ENCODE data around the gene POLK.
"Not testable (repeated sequence)": the region's sequence is repeated elsewhere in the genome, so short reads cannot be mapped to it uniquely, and the experiment has no call there.

Gene POLK

GRCh38 chr5:75601996-75602395 is 90.3 kb downstream of the POLK start:
- H3K18ac ChIP-seq (ENCODE audit: low read length) = no peak overlapping the region
- H4K12ac ChIP-seq (ENCODE audit: low read depth, low read length) = no peak overlapping the region
- no peak overlapping the region for H2BK12ac ChIP-seq (ENCODE audit: low read length)
- WGBS (ENCODE audit: extremely low coverage, insufficient coverage, insufficient read length) = no CpG with 5 or more reads among the region's 3 CpGs
- H2AK5ac ChIP-seq (ENCODE audit: low read length) = no peak overlapping the region
- no peaks in the 10 kb centered on the region for H3K27me3 ChIP-seq (ENCODE audit: insufficient read depth, low read length)
- peak; percentile 97 to 98 for DNase-seq
- H3K23ac ChIP-seq (ENCODE audit: low read length) = no peak overlapping the region
- H2AFZ ChIP-seq (ENCODE audit: insufficient read depth, low read length, poor library complexity) = no peak overlapping the region
- peaks cover 3 to 11% of the 10 kb centered on the region in 2 experiments for H3K4me1 ChIP-seq (ENCODE audit: control insufficient read depth in 1 of 2, insufficient read depth in 2 of 2, low read length in 2 of 2)
- H4K91ac ChIP-seq (ENCODE audit: low read depth, low read length) = no peak overlapping the region
- no peaks in the 10 kb centered on the region for H3K9me3 ChIP-seq (ENCODE audit: insufficient read depth, low read depth, low read length)
- H3K4ac ChIP-seq (ENCODE audit: low read depth, low read length) = no peak overlapping the region
- H3K36me3 ChIP-seq (ENCODE audit: control insufficient read depth in 1 of 2, insufficient read depth in 2 of 2, low read length in 2 of 2) = no peaks in the 10 kb centered on the region
- no peak overlapping the region for H3K4me2 ChIP-seq (ENCODE audit: low read length)
- H3K9ac ChIP-seq (ENCODE audit: low read length) = no peak overlapping the region
- H4K8ac ChIP-seq (ENCODE audit: low read depth, low read length) = no peak overlapping the region
- H3K79me1 ChIP-seq (ENCODE audit: low read length) = peaks cover 4% of the 10 kb centered on the region
- no peak overlapping the region for H2BK5ac ChIP-seq (ENCODE audit: low read depth, low read length, poor library complexity)
- no peak overlapping the region for H3K14ac ChIP-seq (ENCODE audit: low read length)
- H3K4me3 ChIP-seq (ENCODE audit: low read depth, low read length) = no peak overlapping the region
- H2BK120ac ChIP-seq (ENCODE audit: insufficient read depth, low read length, poor library complexity) = no peak overlapping the region
- no peaks in the 10 kb centered on the region for H3K79me2 ChIP-seq (ENCODE audit: control insufficient read depth, insufficient read depth, low read length, poor library complexity)
- peak overlapping the region; percentile 52 for H3K27ac ChIP-seq (ENCODE audit: low read depth, low read length)

GRCh38 chr5:75603371-75603770 is 91.7 kb downstream of the POLK start:
- Histone ChIP-seq H3K18ac (ENCODE audit: low read length) (no peak overlapping the region), H3K9me3 (ENCODE audit: insufficient read depth, low read depth, low read length) (no peaks in the 10 kb centered on the region), H4K8ac (ENCODE audit: low read depth, low read length) (no peak overlapping the region)

GRCh38 chr5:75603821-75604220 is 92.1 kb downstream of the POLK start:
- no CpG with 5 or more reads among the region's 2 CpGs for WGBS (ENCODE audit: extremely low coverage, insufficient coverage, insufficient read length)
- no peak overlapping the region for H4K12ac ChIP-seq (ENCODE audit: low read depth, low read length)
- H3K14ac ChIP-seq (ENCODE audit: low read length) = no peak overlapping the region
- H2BK120ac ChIP-seq (ENCODE audit: insufficient read depth, low read length, poor library complexity) = no peak overlapping the region
- H3K18ac ChIP-seq (ENCODE audit: low read length) = no peak overlapping the region
- no peak overlapping the region for H3K4me3 ChIP-seq (ENCODE audit: low read depth, low read length)
- H2BK12ac ChIP-seq (ENCODE audit: low read length) = no peak overlapping the region
- no peak overlapping the region for H2AK5ac ChIP-seq (ENCODE audit: low read length)
- no peaks in the 10 kb centered on the region for H3K36me3 ChIP-seq (ENCODE audit: control insufficient read depth in 1 of 2, insufficient read depth in 2 of 2, low read length in 2 of 2)
- peak overlapping the region; percentile 3 for H3K27ac ChIP-seq (ENCODE audit: low read depth, low read length)
- no peak overlapping the region for H4K8ac ChIP-seq (ENCODE audit: low read depth, low read length)
- H2BK5ac ChIP-seq (ENCODE audit: low read depth, low read length, poor library complexity) = no peak overlapping the region
- no peak overlapping the region for H3K4ac ChIP-seq (ENCODE audit: low read depth, low read length)
- H3K9ac ChIP-seq (ENCODE audit: low read length) = no peak overlapping the region
- no peak overlapping the region for H4K91ac ChIP-seq (ENCODE audit: low read depth, low read length)
- DNase-seq = peak in 1 of 2 donors; percentile 51
- H3K27me3 ChIP-seq (ENCODE audit: insufficient read depth, low read length) = no peaks in the 10 kb centered on the region
- H3K79me2 ChIP-seq (ENCODE audit: control insufficient read depth, insufficient read depth, low read length, poor library complexity) = no peaks in the 10 kb centered on the region
- no peak overlapping the region for H2AFZ ChIP-seq (ENCODE audit: insufficient read depth, low read length, poor library complexity)
- peaks cover 3 to 11% of the 10 kb centered on the region in 2 experiments for H3K4me1 ChIP-seq (ENCODE audit: control insufficient read depth in 1 of 2, insufficient read depth in 2 of 2, low read length in 2 of 2)
- H3K4me2 ChIP-seq (ENCODE audit: low read length) = no peak overlapping the region
- H3K79me1 ChIP-seq (ENCODE audit: low read length) = peaks cover 4% of the 10 kb centered on the region
- H3K23ac ChIP-seq (ENCODE audit: low read length) = no peak overlapping the region
- H3K9me3 ChIP-seq (ENCODE audit: insufficient read depth, low read depth, low read length) = no peaks in the 10 kb centered on the region

More at GRCh38 chr5:75603371-75603770, 91.7 kb downstream of the POLK start:
- Histone ChIP-seq H3K79me1 (ENCODE audit: low read length) (peaks cover 4% of the 10 kb centered on the region), H3K4ac (ENCODE audit: low read depth, low read length) (no peak overlapping the region), H2BK5ac (ENCODE audit: low read depth, low read length, poor library complexity) (no peak overlapping the region), H3K23ac (ENCODE audit: low read length) (no peak overlapping the region), H3K27me3 (ENCODE audit: insufficient read depth, low read length) (no peaks in the 10 kb centered on the region), H4K91ac (ENCODE audit: low read depth, low read length) (no peak overlapping the region), H2AFZ (ENCODE audit: insufficient read depth, low read length, poor library complexity) (no peak overlapping the region), H2BK120ac (ENCODE audit: insufficient read depth, low read length, poor library complexity) (no peak overlapping the region), H3K14ac (ENCODE audit: low read length) (no peak overlapping the region), H4K12ac (ENCODE audit: low read depth, low read length) (no peak overlapping the region), H3K36me3 (ENCODE audit: control insufficient read depth in 1 of 2, insufficient read depth in 2 of 2, low read length in 2 of 2) (no peaks in the 10 kb centered on the region), H3K4me1 (ENCODE audit: control insufficient read depth in 1 of 2, insufficient read depth in 2 of 2, low read length in 2 of 2) (peaks cover 3 to 11% of the 10 kb centered on the region in 2 experiments), H3K79me2 (ENCODE audit: control insufficient read depth, insufficient read depth, low read length, poor library complexity) (no peaks in the 10 kb centered on the region), H3K4me3 (ENCODE audit: low read depth, low read length) (no peak overlapping the region), H3K4me2 (ENCODE audit: low read length) (no peak overlapping the region), H3K27ac (ENCODE audit: low read depth, low read length) (peak overlapping the region; percentile 3), H2AK5ac (ENCODE audit: low read length) (no peak overlapping the region), H2BK12ac (ENCODE audit: low read length) (no peak overlapping the region), H3K9ac (ENCODE audit: low read length) (no peak overlapping the region)
- peak in 1 of 2 donors; percentile 67 for DNase-seq

GRCh38 chr5:75607341-75607740 is 95.7 kb downstream of the POLK start:
- peaks cover 8 to 12% of the 10 kb centered on the region in 2 experiments for H3K4me1 ChIP-seq (ENCODE audit: control insufficient read depth in 1 of 2, insufficient read depth in 2 of 2, low read length in 2 of 2)
- not testable (repeated sequence) for H3K23ac ChIP-seq (ENCODE audit: low read length); H3K27me3 ChIP-seq (ENCODE audit: insufficient read depth, low read length); H3K36me3 ChIP-seq (ENCODE audit: control insufficient read depth in 1 of 2, insufficient read depth in 2 of 2, low read length in 2 of 2); H3K4me2 ChIP-seq (ENCODE audit: low read length); H4K12ac ChIP-seq (ENCODE audit: low read depth, low read length); H3K9ac ChIP-seq (ENCODE audit: low read length); H2AFZ ChIP-seq (ENCODE audit: insufficient read depth, low read length, poor library complexity); H2BK12ac ChIP-seq (ENCODE audit: low read length); H3K9me3 ChIP-seq (ENCODE audit: insufficient read depth, low read depth, low read length); H3K18ac ChIP-seq (ENCODE audit: low read length); H3K4me3 ChIP-seq (ENCODE audit: low read depth, low read length); DNase-seq; H3K14ac ChIP-seq (ENCODE audit: low read length); H3K4ac ChIP-seq (ENCODE audit: low read depth, low read length); H2AK5ac ChIP-seq (ENCODE audit: low read length); H2BK5ac ChIP-seq (ENCODE audit: low read depth, low read length, poor library complexity); H3K79me2 ChIP-seq (ENCODE audit: control insufficient read depth, insufficient read depth, low read length, poor library complexity); H3K27ac ChIP-seq (ENCODE audit: low read depth, low read length); H3K79me1 ChIP-seq (ENCODE audit: low read length)
- H4K91ac ChIP-seq (ENCODE audit: low read depth, low read length) = peak overlapping the region; percentile 24
- peak overlapping the region; percentile 38 for H2BK120ac ChIP-seq (ENCODE audit: insufficient read depth, low read length, poor library complexity)
- WGBS (ENCODE audit: extremely low coverage, insufficient coverage, insufficient read length) = no CpG with 5 or more reads among the region's 5 CpGs
- peak overlapping the region; percentile 47 for H4K8ac ChIP-seq (ENCODE audit: low read depth, low read length)

Measured in trophoblast cell (in vitro differentiated cells and primary cell).